K562 (cell line): ENCODE measurements around the gene CMTM1. TPM values are rescaled to one million over a fixed set of nuclear protein-coding genes. Genes with fewer than 3 reads are reported as not detected.
A peak's percentile ranks its signal among the peaks of the same experiment; 100 is the strongest.

Experiments used
- HDAC2 ChIP-seq: fragments of 450-650 bp; IDR thresholded peaks from 2 replicates; pipeline ENCODE4 v1.6.1; 2016; ENCODE audit warnings: mild to moderate bottlenecking
- HNRNPK ChIP-seq: fragments of 200-400 bp; formaldehyde crosslinking; IDR thresholded peaks from one replicate; pipeline ENCODE4 v1.6.1; 2018; ENCODE audit warnings: mild to moderate bottlenecking, low read depth, low read length; ENCODE audit not compliant: poor library complexity, severe bottlenecking
- KHSRP ChIP-seq: fragments of 450-650 bp; IDR thresholded peaks from 2 replicates; pipeline ENCODE4 v1.6.1; 2017
- POLR2G ChIP-seq: fragments of 200-400 bp; formaldehyde crosslinking; IDR thresholded peaks from 2 replicates; pipeline ENCODE4 v1.6.1; 2017; ENCODE audit warnings: low read depth, mild to moderate bottlenecking, antibody characterized with exemption, low read length, moderate library complexity
- SAP30 ChIP-seq: fragments of 200-600 bp; sonication (generic); IDR thresholded peaks from 2 replicates; pipeline ENCODE4 v1.6.1; 2012; ENCODE audit warnings: borderline replicate concordance, low read depth, mild to moderate bottlenecking, moderate library complexity, low read length, control low read depth, inconsistent platforms; ENCODE audit not compliant: insufficient read depth, poor library complexity, severe bottlenecking
- STAT5A ChIP-seq: IDR thresholded peaks from 2 replicates; pipeline ENCODE4 v1.6.1; 2012; ENCODE audit warnings: low read length, inconsistent platforms, borderline replicate concordance
- ZNF398 ChIP-seq: fragments of 250-450 bp; sonication (Bioruptor Pico); IDR thresholded peaks from 2 replicates; pipeline ENCODE4 v1.8.0; 2021; ENCODE audit warnings: moderate library complexity, mild to moderate bottlenecking, inconsistent platforms
- ZNF592 ChIP-seq: fragments of 450-650 bp; IDR thresholded peaks from 2 replicates; pipeline ENCODE4 v1.6.1; 2017; ENCODE audit warnings: antibody characterized with exemption, mild to moderate bottlenecking
- ZNF740 ChIP-seq, 3 experiments: fragments of 200-800 bp in 1 of 3; sonication (Bioruptor generic) in 1 of 3; sonication (generic) in 1 of 3; formaldehyde crosslinking in 1 of 3; IDR thresholded peaks; 2 replicates each; pipeline versions ENCODE4 v1.6.1 to v1.8.0; 2016 to 2022; ENCODE audit warnings: mild to moderate bottlenecking in 2 of 3, missing compliant biosample characterization in 2 of 3, missing genetic modification characterization in 2 of 3, missing genetic modification reagents in 1 of 3
- polyA plus RNA-seq, 8 experiments: library from polyadenylated mRNA; depleted of rRNA in 4 of 8; stranded (reverse) in 5 of 8; unstranded in 3 of 8; fragments of >200 nt; fragmentation: Nextera tagmentation in 2 of 8; fragmentation: Illumina TruSeq in 1 of 8; extraction: Ambion mirVana in 2 of 8; extraction: Trizol in 1 of 8; gene quantifications; 2 replicates each; pipeline versions ENCODE4 v1.2.1 to v1.2.3, GENCODE V29; 2011 to 2014; ENCODE audit warnings: inconsistent platforms in 1 of 8, missing spikeins in 1 of 8
- total RNA-seq, 7 experiments: library from RNA; depleted of rRNA in 6 of 7; stranded (reverse); fragments of >200 nt in 6 of 7; fragmentation: Illumina TruSeq in 2 of 7; extraction: Trizol in 2 of 7; gene quantifications; 2 replicates each; pipeline versions ENCODE4 v1.2.1 to v1.2.3, GENCODE V29; 2011 to 2021; ENCODE audit warnings: low replicate concordance in 1 of 7
- TF ChIP-seq, protein P1 (sequence below): fragments of 450-650 bp; IDR thresholded peaks from 2 replicates; pipeline ENCODE4 v1.6.1; 2016
- TF ChIP-seq, protein P2 (sequence below), 3 experiments: IDR thresholded peaks in 2 of 3; conservative IDR thresholded peaks in 1 of 3; 2 replicates each; pipeline ENCODE4 v1.5.1; 2011 to 2012; ENCODE audit warnings: low read length in 3 of 3, mild to moderate bottlenecking in 3 of 3, control low read depth in 2 of 3, improper control_type of control experiment in 1 of 3, inconsistent platforms in 1 of 3, low read depth in 1 of 3, mixed read lengths in 1 of 3, moderate library complexity in 1 of 3; ENCODE audit not compliant: insufficient read depth in 2 of 3

The CMTM1 gene
- total and polyA plus RNA-seq, 9 of the 15 experiments (the other 6 are each of a cell fraction or from before 2014, with no cell fraction given) = 0.25 to 2.6 (median 1.1) TPM; not detected in 2

DNA sequence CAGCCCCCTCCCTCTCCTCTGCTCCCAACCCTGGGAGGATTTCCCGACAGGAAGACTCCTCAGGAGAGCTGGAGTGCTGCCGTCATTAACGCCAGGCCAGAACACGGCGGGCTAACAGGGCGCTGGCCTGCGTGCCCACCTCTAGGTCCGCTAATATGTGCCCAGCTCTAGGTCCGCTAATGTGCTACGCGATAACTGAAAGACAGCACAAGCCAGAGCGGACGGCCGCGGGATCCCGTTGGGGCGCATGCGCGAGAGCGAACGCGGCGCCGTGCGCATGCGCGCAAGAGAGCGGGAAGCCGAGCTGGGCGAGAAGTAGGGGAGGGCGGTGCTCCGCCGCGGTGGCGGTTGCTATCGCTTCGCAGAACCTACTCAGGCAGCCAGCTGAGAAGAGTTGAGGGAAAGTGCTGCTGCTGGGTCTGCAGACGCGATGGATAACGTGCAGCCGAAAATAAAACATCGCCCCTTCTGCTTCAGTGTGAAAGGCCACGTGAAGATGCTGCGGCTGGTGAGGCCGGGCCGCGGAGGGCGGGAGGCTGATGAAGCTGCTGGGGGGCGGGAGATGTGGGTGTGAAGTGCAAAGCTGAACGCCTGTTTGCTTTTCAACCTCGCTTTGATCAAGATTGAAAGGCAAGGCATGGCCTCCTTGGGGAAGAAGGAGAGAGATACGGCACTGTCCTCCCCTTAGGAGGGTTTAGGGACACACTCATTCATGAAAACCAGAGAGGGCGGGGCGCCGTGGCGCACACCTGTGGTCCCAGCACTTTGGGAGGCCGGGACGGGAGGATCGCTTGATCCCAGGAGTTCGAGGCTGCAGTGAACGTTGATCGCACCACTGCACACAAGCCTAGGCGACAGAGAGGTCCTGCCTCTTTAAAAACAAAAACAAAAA, 13.7 kb upstream of the CMTM1 start, which contains the start of gene CKLF (continued):
- TF ChIP-seq ZNF398 (CRISPR knock-in tag) (no peak), ZNF592 (peak; percentile 96), KHSRP (no peak), HDAC2 (peak; percentile 95), STAT5A (no peak), ZNF740 (CRISPR knock-in tag; IDR thresholded peaks at IDR 0.05) (peak; percentile 78), ZNF740 (tag; IDR thresholded peaks at IDR 0.05) (no peak; a peak in 1 of 4 replicates), SAP30 (peak; percentile 14), POLR2G (peak; percentile 92), HNRNPK (no peak)
- TF ChIP-seq, protein P1, sequence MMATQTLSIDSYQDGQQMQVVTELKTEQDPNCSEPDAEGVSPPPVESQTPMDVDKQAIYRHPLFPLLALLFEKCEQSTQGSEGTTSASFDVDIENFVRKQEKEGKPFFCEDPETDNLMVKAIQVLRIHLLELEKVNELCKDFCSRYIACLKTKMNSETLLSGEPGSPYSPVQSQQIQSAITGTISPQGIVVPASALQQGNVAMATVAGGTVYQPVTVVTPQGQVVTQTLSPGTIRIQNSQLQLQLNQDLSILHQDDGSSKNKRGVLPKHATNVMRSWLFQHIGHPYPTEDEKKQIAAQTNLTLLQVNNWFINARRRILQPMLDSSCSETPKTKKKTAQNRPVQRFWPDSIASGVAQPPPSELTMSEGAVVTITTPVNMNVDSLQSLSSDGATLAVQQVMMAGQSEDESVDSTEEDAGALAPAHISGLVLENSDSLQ = no peak; the same call in none of the 2 replicates
- TF ChIP-seq, protein P2, sequence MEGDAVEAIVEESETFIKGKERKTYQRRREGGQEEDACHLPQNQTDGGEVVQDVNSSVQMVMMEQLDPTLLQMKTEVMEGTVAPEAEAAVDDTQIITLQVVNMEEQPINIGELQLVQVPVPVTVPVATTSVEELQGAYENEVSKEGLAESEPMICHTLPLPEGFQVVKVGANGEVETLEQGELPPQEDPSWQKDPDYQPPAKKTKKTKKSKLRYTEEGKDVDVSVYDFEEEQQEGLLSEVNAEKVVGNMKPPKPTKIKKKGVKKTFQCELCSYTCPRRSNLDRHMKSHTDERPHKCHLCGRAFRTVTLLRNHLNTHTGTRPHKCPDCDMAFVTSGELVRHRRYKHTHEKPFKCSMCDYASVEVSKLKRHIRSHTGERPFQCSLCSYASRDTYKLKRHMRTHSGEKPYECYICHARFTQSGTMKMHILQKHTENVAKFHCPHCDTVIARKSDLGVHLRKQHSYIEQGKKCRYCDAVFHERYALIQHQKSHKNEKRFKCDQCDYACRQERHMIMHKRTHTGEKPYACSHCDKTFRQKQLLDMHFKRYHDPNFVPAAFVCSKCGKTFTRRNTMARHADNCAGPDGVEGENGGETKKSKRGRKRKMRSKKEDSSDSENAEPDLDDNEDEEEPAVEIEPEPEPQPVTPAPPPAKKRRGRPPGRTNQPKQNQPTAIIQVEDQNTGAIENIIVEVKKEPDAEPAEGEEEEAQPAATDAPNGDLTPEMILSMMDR (IDR thresholded peaks at IDR 0.05 in 2 of 3, conservative IDR thresholded peaks at IDR 0.05 in 1 of 3; ENCODE audit: insufficient read depth in 2 of 3, low read depth in 1 of 3, low read length in 3 of 3) = no peak
